Urothelium cell line (cell line): ENCODE measurements around the gene TMEM88.

ENCODE experiments used
- DNase-seq: peaks from one replicate; pipeline ENCODE4 v3.0.0; 2011; ENCODE audit warnings: low spot score, mixed read lengths
- FAIRE-seq: peaks from 2 replicates; lab custom pipeline; 2011; peaks lifted over from hg19 to GRCh38; lab: Jason Lieb, UNC

Gene TMEM88

DNA sequence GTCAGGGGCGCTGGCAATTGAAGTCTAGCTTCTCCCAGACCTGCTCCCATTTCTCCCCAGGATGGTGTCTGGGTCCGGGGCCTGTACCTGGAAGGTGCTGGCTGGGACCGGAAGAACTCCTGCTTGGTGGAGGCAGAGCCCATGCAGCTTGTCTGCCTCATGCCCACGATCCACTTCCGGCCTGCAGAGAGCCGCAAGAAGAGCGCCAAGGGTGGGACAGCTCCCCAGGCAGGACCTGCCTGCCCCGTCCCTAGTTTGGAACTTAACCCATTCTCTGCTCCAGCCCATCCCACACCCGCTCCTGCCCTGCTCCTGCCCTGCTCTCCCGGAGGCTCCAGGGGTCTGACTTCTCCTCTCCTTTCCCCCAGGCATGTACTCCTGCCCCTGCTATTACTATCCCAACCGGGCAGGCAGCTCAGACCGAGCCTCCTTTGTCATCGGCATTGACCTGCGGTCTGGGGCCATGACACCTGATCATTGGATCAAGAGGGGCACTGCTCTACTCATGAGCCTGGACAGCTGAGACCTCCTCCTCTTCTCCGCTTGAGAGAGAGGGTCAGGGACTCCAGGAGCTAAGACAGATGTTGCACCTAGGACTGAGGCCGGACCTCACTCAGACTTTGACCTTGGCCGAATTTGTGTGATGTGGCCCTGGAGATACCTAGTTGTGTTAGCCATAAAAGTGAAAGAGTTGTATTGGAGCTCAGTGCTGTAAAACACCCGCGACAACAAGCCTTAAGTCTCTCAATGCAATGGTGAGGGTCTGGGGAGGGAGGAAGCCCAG is 21.7 kb upstream of the TMEM88 start:
- FAIRE-seq: no peak

DNA sequence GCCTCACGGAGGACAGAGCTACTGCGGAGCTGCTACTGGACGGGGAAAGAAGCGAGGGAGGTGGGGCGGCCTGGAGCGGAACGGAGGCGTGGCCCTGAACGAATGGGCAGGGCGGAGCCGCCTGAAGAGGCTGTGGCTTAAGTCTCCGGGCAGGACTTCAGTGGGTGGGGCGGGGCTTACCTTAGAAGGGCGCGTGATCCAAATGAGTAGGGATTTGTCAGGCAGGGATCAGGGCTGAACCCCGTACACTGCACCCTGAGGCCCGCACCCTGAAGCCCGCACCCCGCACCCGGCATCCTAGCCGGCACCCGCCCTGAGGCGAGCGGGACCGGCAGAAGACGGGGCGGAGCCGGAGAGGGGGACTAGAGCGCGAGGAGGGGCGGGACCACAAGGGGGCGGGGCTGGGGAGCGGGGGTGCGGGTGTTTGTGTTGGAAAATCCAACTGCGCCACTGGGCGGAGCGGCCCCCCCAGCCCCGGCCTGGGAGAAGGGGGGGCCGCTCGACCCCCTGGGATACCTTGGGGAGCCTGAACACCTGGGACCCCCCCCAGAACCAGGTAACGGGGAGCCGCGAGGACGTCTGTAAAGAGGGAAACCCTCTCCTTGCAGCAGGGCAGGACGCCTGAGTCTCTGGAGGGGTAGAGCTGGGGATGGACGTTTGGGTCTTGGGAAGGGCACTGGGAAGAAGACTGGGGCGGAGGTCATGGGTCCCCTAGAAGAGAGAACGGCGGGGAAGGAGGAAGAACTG is 20.9 kb upstream of the TMEM88 start, which contains the start of gene KDM6B:
KDM6B (plus strand) TSS at position 423 of the 747 bp plus-strand sequence. CDS start 11,338 bp downstream, outside the sequence.
- DNase-seq: peak; percentile 86
- no peak for FAIRE-seq

More for the DNA sequence above, 21.7 kb upstream of the TMEM88 start:
- no peak for DNase-seq

DNA sequence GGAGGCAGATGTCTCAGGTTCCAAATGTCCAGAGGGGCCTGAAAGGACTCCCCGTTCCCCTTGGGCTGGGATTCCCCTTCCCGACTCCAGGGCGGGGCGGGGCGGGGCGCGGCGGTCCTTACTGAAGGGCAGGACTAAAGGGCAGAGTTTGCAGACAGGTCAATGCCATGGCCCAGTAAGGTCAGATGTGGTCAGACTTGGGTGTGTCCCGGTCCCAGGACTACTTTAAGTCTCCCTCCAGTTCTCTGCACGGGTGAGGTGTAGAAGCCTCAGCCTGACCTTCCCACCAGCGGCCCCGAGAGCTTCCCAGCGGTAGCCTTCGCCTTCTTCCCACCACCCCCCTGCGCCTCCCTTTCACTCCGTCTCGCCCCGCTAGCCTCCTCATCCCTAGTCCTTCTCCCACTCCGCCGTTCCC is 20.3 kb upstream of the TMEM88 start:
- FAIRE-seq: no peak
- no peak for DNase-seq

GRCh38 chr17:7834957-7835813 is 19.7 kb upstream of the TMEM88 start:
- DNase-seq: peak; percentile 92
- no peak for FAIRE-seq

GRCh38 chr17:7835814-7836595 is 18.9 kb upstream of the TMEM88 start:
- DNase-seq (no peak), FAIRE-seq (no peak)

- no peak for DNase-seq
- peak; percentile 30 for FAIRE-seq
These were observed 18.1 kb upstream of the TMEM88 start for GRCh38 chr17:7836596-7837407.

DNA sequence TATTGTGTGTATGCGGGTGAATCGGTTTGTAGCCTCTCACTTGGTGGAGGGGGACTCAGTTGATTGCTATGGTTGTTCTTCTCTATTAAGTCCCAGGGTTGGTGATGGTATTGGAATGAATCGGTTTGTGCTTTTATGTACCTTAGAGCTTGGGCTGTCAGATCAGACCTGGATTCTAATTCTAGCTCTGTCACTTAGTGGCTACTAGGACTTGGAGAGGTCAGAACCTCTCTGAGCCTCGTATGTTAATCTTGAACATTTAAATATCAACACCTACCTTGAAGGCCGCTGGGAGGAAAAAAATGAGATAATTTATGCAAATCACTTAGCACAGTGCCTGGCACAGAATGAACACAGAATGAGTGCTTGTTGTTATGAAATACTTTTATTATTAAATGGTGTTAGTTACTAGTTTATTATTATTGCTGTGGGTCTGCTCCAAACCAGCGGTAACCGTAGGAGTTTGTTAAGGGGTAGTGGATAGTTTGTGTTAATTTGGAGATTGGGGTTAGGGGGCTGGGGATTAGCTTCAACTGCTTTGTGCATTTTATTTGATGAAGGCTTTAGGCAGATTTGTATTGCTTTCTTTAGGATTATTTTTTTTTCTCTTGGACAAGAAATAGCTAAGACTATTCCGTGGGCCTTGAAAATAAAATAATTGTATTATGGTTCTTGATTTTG is 17.3 kb upstream of the TMEM88 start:
- FAIRE-seq: no peak
- no peak for DNase-seq

GRCh38 chr17:7838090-7839075 is 16.5 kb upstream of the TMEM88 start:
- no peak for DNase-seq
- no peak for FAIRE-seq

- no peak for DNase-seq
- no peak for FAIRE-seq
These were observed 15.5 kb upstream of the TMEM88 start for GRCh38 chr17:7839190-7839875.

DNA sequence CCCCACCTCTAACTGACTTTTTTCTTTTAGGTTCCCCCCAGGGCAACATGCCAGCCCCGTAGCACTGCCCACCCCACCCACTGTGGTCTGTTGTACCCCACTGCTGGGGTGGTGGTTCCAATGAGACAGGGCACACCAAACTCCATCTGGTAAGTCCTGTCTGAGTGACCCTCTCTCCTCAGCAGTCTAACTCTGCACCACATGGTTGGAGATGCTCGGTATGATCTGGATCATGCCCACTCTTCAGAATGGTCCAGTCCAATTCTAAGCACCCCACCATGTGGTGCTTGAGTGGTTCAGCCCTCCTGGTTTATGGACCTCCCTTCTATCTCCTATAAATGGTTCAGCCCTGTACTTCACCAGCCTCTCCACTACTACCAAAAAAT is 15.0 kb upstream of the TMEM88 start:
- FAIRE-seq (no peak), DNase-seq (no peak)

- FAIRE-seq (no peak), DNase-seq (no peak)
These were observed 14.4 kb upstream of the TMEM88 start for GRCh38 chr17:7840441-7840840.

DNA sequence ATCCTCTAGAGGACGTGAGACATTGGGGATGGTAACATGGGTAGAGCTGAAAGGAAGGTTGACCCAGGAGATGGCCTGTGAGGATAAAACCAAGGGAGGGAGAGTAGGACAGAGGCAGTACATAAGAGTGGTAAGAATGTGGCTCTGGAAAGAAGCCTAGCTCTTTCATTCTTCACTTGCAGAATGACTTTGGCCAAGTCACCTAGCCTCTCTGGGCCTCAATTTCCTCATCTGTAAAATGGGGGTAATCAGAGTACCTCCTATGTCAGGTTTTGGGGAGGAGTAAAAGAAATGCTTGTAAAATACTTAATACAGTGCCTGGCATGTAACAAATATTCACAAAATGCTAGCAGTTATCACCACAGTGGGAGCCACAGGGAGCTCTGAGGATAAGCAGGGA is 14.0 kb upstream of the TMEM88 start:
- no peak for FAIRE-seq
- no peak for DNase-seq

DNA sequence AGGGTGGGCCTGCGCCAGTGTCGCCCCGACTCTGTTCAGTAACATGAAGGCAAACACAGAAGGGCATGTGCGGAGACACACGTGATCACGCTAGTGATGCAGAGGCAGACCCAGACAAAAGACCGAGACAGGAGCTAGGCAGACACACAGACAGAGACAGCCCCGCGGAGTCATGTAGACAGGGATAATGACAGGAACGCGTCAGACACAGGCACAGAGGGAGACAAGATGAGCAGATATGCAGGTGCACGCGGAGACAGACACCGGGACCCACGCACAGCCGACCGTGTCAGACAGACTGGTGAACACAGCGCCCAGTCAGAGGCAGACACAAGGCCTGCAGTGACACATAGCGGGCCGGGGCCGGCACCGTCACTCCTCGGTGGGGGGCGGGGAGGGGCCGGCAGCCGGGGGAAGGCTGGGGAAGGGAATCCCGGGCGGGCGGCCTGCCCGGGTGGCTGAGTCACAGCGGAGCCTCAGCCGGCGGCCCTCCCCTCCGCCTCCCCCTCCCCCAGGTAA is 13.4 kb upstream of the TMEM88 start:
- peak; percentile 84 for FAIRE-seq
- peak; percentile 77 for DNase-seq

DNA sequence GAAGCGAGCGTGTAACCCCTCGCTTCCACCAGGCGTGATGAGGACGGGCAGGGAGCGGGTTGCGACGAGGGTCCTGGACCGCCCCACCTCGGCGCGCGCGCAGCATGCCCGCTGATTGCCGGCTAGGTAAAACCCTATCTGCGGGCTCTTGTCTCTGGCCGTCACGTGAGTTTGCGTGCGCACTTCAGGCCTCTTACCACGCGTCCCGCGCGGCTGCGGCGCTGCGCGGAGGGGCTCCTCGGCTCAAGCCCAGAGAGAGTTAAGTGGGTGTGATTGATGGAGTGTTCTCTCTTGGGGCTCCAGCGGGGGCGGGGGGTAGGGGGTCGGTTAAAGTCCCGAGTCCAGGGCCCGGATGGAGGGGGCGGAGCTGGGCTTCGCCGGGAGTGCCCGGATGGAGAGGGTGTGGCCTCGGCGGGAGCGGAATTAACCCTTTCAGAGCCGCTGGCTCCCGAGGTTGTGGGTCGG is 12.9 kb upstream of the TMEM88 start:
- DNase-seq: peak; percentile 68
- peak; percentile 52 for FAIRE-seq

- no peak for DNase-seq
- no peak for FAIRE-seq
These were observed 12.2 kb upstream of the TMEM88 start for GRCh38 chr17:7842380-7843256.

DNA sequence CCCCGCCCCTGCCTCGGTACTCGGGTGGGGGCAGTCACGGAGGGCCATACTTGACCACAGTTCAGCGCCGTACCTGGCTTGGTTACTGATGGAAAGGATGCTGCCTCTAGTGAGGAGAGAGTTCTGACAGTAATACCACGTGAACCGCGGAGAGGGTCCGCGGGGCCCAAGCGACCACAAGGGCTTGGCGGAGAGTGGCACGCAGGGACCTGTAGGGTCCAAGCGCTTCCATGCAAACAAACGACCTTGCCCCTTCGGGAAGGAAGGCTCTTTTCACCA is 11.7 kb upstream of the TMEM88 start:
- DNase-seq (no peak), FAIRE-seq (no peak)
